Ovary (tissue), 9 donors: Measurements from ENCODE around the gene SH3PXD2B. TPM values are rescaled to one million over a fixed set of nuclear protein-coding genes. Genes with fewer than 3 reads are reported as not detected.

Experiments
- DNase-seq, 5 donors: peaks; one replicate each; pipeline ENCODE4 v3.0.0-alpha.2; 2019 to 2020
- H3K27ac ChIP-seq, 2 donors: fragments of 200-600 bp; one replicate each; pipeline versions ENCODE4 v1.5.1 to v1.8.0; 2019 to 2022
- H3K27me3 ChIP-seq: fragments of 200-600 bp; one replicate; pipeline ENCODE4 v1.8.0; 2022
- H3K36me3 ChIP-seq: fragments of 200-600 bp; sonication (generic); one replicate; pipeline ENCODE4 v1.5.1; 2019
- H3K4me1 ChIP-seq: one replicate; pipeline ENCODE4 v1.8.1; 2013; ENCODE audit warnings: mild to moderate bottlenecking, moderate library complexity; ENCODE audit not compliant: insufficient read depth
- H3K4me3 ChIP-seq: fragments of 200-600 bp; sonication (generic); one replicate; pipeline ENCODE4 v1.5.1; 2017
- H3K9me3 ChIP-seq, 2 donors: fragments of 200-600 bp in 1 of 2; sonication (generic) in 1 of 2; one replicate each; pipeline versions ENCODE4 v1.5.1 to v1.8.1; 2013 to 2019; ENCODE audit warnings: mild to moderate bottlenecking in 1 of 2, moderate library complexity in 1 of 2
- CTCF ChIP-seq, 3 donors: fragments of 450-650 bp in 2 of 3; fragments of 200-600 bp in 1 of 3; IDR thresholded peaks; one replicate each; pipeline versions ENCODE4 v1.5.1 to v1.8.0; 2016 to 2022; ENCODE audit warnings: antibody characterized with exemption in 3 of 3, mild to moderate bottlenecking in 1 of 3
- EP300 ChIP-seq: sonication (generic); formaldehyde crosslinking; IDR thresholded peaks from one replicate; pipeline ENCODE4 v1.6.1; 2017; ENCODE audit warnings: antibody characterized with exemption
- POLR2A ChIP-seq: fragments of 450-650 bp; IDR thresholded peaks from one replicate; pipeline ENCODE4 v1.6.1; 2017; ENCODE audit warnings: antibody characterized with exemption, mild to moderate bottlenecking, moderate library complexity
- WGBS, 3 donors: extraction: QIAGEN DNeasy Blood & Tissue Kit in 1 of 3; methylation state at CpG; one replicate each; pipeline versions ENCODE4 v1.1.5 to v1.1.7; 2013 to 2017; 5-methylcytosine and 5-hydroxymethylcytosine counted together
- intact Hi-C, 4 donors: fragments of 100-400 bp; cut with DNase I; formaldehyde crosslinking; loops; one replicate each; pipeline versions ENCODE4 v1.11.0 to v1.15.1; 2022 to 2023
- polyA plus RNA-seq, 2 donors: library from polyadenylated mRNA; stranded (reverse); fragments of 200-250 nt in 1 of 2; fragments of 350-450 nt in 1 of 2; fragmentation: Illumina TruSeq in 1 of 2; extraction: RNeasy Lipid Tissue Mini Kit (QIAGEN cat#74804) in 1 of 2; gene quantifications; one replicate each; pipeline ENCODE4 v1.2.3, GENCODE V29; 2013 to 2014
- total RNA-seq, 7 donors: library from RNA; depleted of rRNA in 2 of 7; stranded (reverse); fragments of >200 nt in 2 of 7; fragmentation: NEBNext Ultra II Directional in 3 of 7; extraction: Animal tissue kit (Norgen Biotek cat#: 25700) in 3 of 7; gene quantifications; one replicate each; pipeline versions ENCODE4 v1.1.0 to v1.2.4, GENCODE V29; 2016 to 2023
- donor health status: DM: no; HTN: no; CAD: no; lungs with moderate emphysema.
- donor health status: DM: no; HTN: no; CAD: no.
- donor health status: Bipolar disorder and iron deficiency.
- donor health status: DM: yes; HTN: yes; CAD: no.
- donor health status: DM: no; HTN: no; CAD: no.
- donor health status: DM: yes; HTN: yes; CAD: no.

Gene SH3PXD2B
- total and polyA plus RNA-seq, 9 donors = 13.0 to 71.8 (median 49.9) TPM

- 86 to 88% (median 88%) methylated on average over 2 of the region's 2 CpGs for WGBS, 3 donors
- H3K36me3 ChIP-seq = no peaks in the 10 kb centered on the region
- peak in 2 of 5 donors; percentile 30 to 39 for DNase-seq
- H3K4me3 ChIP-seq = no peak overlapping the region
- H3K9me3 ChIP-seq = no peaks in the 10 kb centered on the region
- H3K27me3 ChIP-seq = no peaks in the 10 kb centered on the region
- no peak for TF ChIP-seq CTCF (IDR thresholded peaks at IDR 0.05)
- TF ChIP-seq EP300 = no peak
- no peak for TF ChIP-seq POLR2A
- peaks cover 30% of the 10 kb centered on the region for H3K4me1 ChIP-seq
- peak overlapping the region; percentile 40 to 72 for H3K27ac ChIP-seq
- intact Hi-C loops = no loop called here
Measured at GRCh38 chr5:172430354-172430753, 24.0 kb downstream of the SH3PXD2B start.

GRCh38 chr5:172429201-172429940 is 25.0 kb downstream of the SH3PXD2B start:
- peak overlapping the region; percentile 40 to 72 for H3K27ac ChIP-seq
- intact Hi-C loops = no loop called here

GRCh38 chr5:172428224-172429166 is 25.8 kb downstream of the SH3PXD2B start:
- Histone ChIP-seq H3K9me3 (no peaks in the 10 kb centered on the region), H3K4me1 (peaks cover 31% of the 10 kb centered on the region), H3K36me3 (no peaks in the 10 kb centered on the region), H3K27me3 (no peaks in the 10 kb centered on the region), H3K4me3 (no peak overlapping the region), H3K27ac (peak overlapping the region; percentile 47 to 72)
- TF ChIP-seq POLR2A (no peak), EP300 (no peak)
- intact Hi-C loops = no loop called here
- DNase-seq = no peak
- WGBS, 3 donors = 71 to 90% (median 80%) methylated on average over 12 of the region's 12 CpGs

More at GRCh38 chr5:172429201-172429940, 25.0 kb downstream of the SH3PXD2B start:
- H3K36me3 ChIP-seq = no peaks in the 10 kb centered on the region
- peaks cover 34% of the 10 kb centered on the region for H3K4me1 ChIP-seq
- TF ChIP-seq POLR2A (no peak), CTCF (IDR thresholded peaks at IDR 0.05) (no peak), EP300 (no peak)
- peak in 3 of 5 donors; percentile 48 to 66 (median 62) for DNase-seq
- no peaks in the 10 kb centered on the region for H3K9me3 ChIP-seq
- no peak overlapping the region for H3K4me3 ChIP-seq
- H3K27me3 ChIP-seq = no peaks in the 10 kb centered on the region
- WGBS, 3 donors = 25 to 33% (median 26%) methylated on average over 8 of the region's 8 CpGs

GRCh38 chr5:172427202-172427601 is 27.1 kb downstream of the SH3PXD2B start:
- intact Hi-C loops = no loop called here
- peaks cover 31% of the 10 kb centered on the region for H3K4me1 ChIP-seq
- TF ChIP-seq CTCF (IDR thresholded peaks at IDR 0.05) (no peak), EP300 (no peak), POLR2A (no peak)
- DNase-seq = no peak
- WGBS, 3 donors = 79 to 86% (median 86%) methylated on average over 5 of the region's 5 CpGs
- H3K27me3 ChIP-seq = no peaks in the 10 kb centered on the region
- H3K27ac ChIP-seq = peak overlapping the region; percentile 47 to 78
- H3K9me3 ChIP-seq = no peaks in the 10 kb centered on the region
- H3K4me3 ChIP-seq = no peak overlapping the region
- no peaks in the 10 kb centered on the region for H3K36me3 ChIP-seq
